GM21619 (cell line): Measurements from ENCODE around the gene ACLY.
"Not testable (repeated sequence)": the region's sequence is repeated elsewhere in the genome, so short reads cannot be mapped to it uniquely, and the experiment has no call there.

Source experiments
- ATAC-seq: cut with Tn5 transposase; IDR thresholded peaks from one replicate; pipeline ENCODE4 v1.9.1; 2021; ENCODE audit not compliant: unreplicated experiment

The ACLY gene

GRCh38 chr17:41939693-41940090, 20.9 kb upstream of the ACLY start:
- ATAC-seq: no peak

- ATAC-seq: no peak
Observed at GRCh38 chr17:41939044-41939692, 20.4 kb upstream of the ACLY start.

GRCh38 chr17:41937970-41938954, 19.5 kb upstream of the ACLY start:
- no peak for ATAC-seq

GRCh38 chr17:41935641-41936040, 16.9 kb upstream of the ACLY start:
- ATAC-seq: no peak

GRCh38 chr17:41932816-41933389, 14.2 kb upstream of the ACLY start:
- no peak for ATAC-seq

GRCh38 chr17:41931715-41932114, 13.0 kb upstream of the ACLY start:
- ATAC-seq: not testable (repeated sequence)

GRCh38 chr17:41930833-41931156, 12.0 kb upstream of the ACLY start:
- peak; percentile 20 for ATAC-seq

GRCh38 chr17:41930009-41930832, 11.5 kb upstream of the ACLY start, which contains the start of gene ODAD4:
Gene ODAD4, plus strand, starts transcription at chr17:41930617. Its CDS starts 107 bp downstream, at chr17:41930724.
- peak; percentile 96 for ATAC-seq

- no peak for ATAC-seq
Observed at GRCh38 chr17:41928693-41929251, 10.0 kb upstream of the ACLY start.

- no peak for ATAC-seq
Observed at GRCh38 chr17:41925991-41926590, 7.3 kb upstream of the ACLY start.

- ATAC-seq: no peak
Observed at GRCh38 chr17:41920580-41920955, 1.8 kb upstream of the ACLY start.

- ATAC-seq: no peak
Observed at GRCh38 chr17:41919840-41920579, 1.3 kb upstream of the ACLY start.

- ATAC-seq: peak; percentile 12
Observed at GRCh38 chr17:41919165-41919817, 540 bp upstream of the ACLY start.

GRCh38 chr17:41917679-41918313, 955 bp downstream of the ACLY start:
- no peak for ATAC-seq

- no peak for ATAC-seq
Observed at GRCh38 chr17:41917192-41917591, 1.6 kb downstream of the ACLY start.

GRCh38 chr17:41915566-41915965, 3.2 kb downstream of the ACLY start:
- ATAC-seq: no peak

- ATAC-seq: no peak
Observed at GRCh38 chr17:41915020-41915419, 3.7 kb downstream of the ACLY start.

GRCh38 chr17:41914358-41914766, 4.4 kb downstream of the ACLY start:
- ATAC-seq: no peak

- ATAC-seq: no peak
Observed at GRCh38 chr17:41913798-41914197, 5.0 kb downstream of the ACLY start.
